CD4-positive, alpha-beta T cell treated with Interleukin-6 at 100 ng/mL for 8 hours (primary cell): ENCODE results near the gene METTL3.
A peak's percentile ranks its signal among the peaks of the same experiment; 100 is the strongest.

ENCODE experiments used
- DNase-seq: peaks from one replicate; pipeline ENCODE4 v3.0.0-alpha.2; 2020; ENCODE audit warnings: mixed read lengths, low spot score

METTL3 gene

GRCh38 chr14:21526672-21527317, 15.7 kb upstream of the METTL3 start:
- no peak for DNase-seq

- DNase-seq, result peak; percentile 68
These were observed 15.0 kb upstream of the METTL3 start, which contains the start of gene SALL2 for GRCh38 chr14:21525962-21526671. Gene SALL2, minus strand, starts transcription at chr14:21526346. Its CDS starts 219 bp downstream, at chr14:21526127.

DNA sequence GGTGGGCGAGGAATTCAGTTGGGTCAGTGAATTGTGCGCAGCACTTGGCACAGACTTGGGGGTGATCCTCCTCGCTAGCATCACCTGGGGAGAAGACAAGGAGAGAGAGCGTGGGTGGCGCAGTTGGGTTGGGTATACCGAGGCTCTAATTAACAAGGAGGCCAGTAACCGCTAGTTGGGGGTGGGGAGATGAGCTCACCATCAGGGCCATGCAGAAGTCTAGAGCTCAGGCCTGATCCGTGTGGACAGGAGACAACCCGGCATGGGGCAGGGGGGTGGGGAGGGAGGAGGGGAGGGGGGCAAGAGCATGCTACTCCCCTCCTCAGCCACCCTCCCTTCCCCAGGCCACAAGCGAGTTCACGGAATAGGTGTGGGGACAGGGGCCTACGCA, 14.4 kb upstream of the METTL3 start:
- DNase-seq, result no peak

DNA sequence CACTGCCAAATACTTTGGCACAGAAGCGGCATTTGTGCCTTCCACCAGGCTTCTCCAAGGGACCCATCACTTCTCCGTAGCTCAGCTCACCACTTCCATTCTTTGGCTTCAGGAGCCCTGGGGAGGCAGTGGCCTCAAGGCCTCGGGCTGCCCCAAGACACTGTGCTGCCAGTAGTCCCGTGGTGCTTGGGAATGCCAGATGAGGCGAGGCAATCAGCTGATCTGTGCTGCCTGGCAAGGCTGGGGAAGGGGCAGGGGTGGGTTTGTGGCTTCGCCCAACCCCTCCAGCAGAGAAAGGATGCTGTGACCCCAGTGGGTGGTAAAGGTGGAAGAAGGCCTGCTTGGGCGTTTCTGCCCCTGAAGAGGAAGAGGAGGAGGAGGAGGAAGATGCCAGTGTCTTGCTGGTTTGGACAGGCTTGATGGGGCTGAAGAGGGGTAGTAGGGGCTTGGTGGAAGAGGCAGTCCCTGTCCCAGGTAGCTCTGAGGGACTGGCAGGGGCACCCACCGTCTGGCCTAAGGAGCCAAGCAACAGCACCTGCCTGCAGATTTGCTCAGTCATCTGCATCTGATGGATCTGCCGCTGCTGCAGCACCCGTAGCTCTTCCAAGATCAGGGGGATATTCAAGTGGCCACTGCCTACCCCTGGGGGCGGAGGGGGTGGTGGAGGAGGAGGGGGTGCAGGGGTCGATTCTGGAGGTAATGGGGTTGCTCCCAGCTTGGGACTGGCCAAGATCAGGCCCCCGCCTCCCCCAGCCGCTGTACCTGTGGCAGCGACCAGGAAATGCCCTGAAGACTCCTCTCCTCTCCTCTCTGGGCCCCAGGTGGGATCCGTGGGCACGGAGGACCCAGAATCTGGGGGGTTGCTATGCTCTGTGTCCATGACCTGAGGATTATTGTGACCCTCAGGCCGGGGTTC, 13.7 kb upstream of the METTL3 start:
- no peak for DNase-seq

- DNase-seq, result no peak
These were observed 12.1 kb upstream of the METTL3 start for GRCh38 chr14:21523203-21523602.

DNA sequence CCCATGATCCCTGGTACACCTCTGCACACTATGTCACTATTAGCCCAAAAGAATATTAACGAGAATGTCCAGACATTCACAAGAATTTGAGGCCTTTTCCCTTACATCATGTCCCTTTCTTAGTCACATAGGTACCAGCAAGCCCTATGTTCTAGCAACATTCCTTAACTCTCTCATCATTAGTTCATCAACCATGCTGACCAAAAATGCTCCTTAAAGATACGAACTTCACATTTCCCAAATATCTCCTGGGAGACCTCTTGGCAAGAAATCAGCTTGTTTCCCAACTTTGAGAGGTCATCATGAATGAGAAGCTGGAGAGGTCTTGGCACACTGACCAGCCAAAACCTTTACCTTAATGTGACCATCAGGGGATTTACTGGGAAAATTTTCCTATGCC, 10.4 kb upstream of the METTL3 start:
- DNase-seq, result no peak

- no peak for DNase-seq
These were observed 9.6 kb upstream of the METTL3 start for GRCh38 chr14:21520767-21521166.

GRCh38 chr14:21518725-21519124, 7.6 kb upstream of the METTL3 start:
- no peak for DNase-seq

GRCh38 chr14:21514341-21514740, 3.2 kb upstream of the METTL3 start:
- no peak for DNase-seq

DNA sequence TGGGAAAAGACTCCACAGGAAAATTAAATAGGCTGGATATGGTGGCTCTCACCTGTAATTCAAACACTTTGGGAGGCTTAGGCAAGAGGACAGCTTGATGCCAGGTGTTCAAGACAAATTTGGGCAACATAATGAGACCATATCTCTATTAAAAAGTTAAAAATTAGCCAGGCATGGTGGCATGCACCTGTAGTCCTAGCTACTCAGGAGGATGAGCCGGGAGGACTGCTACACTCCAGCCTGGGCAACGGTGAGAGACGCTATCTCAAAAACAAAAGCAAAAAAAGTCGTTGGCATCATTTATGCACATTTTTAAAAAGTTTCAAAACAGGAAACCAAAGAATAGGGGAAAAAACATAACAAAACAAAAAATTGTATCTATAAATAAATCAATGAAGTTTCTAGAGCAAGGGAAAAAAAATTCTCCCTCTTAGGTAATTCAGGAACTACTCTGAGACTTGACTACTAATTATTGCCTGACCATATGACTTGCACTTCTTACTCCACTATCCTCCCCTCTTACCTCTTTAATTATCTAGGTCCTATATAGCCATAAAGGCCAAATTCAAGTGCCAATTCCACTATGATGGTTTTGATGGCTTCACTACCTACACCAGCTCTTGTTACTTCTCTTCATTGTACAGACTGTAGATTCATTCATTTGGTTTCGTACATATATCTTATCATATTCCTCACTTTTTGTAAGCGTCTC, 1.6 kb downstream of the METTL3 start:
- no peak for DNase-seq

- no peak for DNase-seq
These were observed 4.6 kb downstream of the METTL3 start for GRCh38 chr14:21506557-21506956.

GRCh38 chr14:21505012-21505553, 6.1 kb downstream of the METTL3 start:
- DNase-seq, result no peak

DNA sequence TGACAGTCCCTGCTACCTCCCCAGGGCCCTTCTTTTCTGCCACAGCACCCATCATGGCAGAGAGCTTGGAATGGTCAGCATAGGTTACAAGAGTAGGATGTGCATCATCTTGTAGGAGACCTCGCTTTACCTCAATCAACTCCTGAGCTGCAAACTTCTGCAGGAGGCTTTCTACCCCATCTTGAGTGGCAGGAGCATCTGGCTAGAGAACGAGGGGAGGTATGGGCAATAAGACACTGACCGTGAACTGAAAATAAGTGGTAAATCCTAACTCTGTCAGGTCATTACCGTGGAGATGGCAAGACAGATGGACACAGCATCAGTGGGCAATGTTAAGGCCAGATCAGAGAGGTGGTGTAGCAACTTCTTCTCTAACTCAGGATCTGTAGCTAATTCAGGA, 7.8 kb downstream of the METTL3 start:
- no peak for DNase-seq

DNA sequence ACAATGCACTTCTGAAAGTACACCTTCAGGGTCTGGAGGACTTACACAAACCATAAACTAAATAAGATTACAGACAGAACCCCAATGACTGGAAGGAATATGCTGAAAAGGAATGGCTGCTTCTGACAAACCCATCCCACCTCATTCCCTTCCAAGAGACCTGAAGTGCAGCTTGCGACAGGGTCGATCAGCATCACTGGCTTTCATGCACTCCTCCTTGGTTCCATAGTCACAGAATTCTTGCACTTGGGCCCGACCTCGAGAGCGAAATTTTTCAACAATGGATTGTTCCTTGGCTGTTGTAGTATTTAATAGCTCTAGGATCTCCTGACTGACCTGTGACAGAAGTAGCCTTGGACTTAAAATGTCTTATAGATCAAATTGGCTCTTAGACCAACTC, 9.6 kb downstream of the METTL3 start:
- no peak for DNase-seq

DNA sequence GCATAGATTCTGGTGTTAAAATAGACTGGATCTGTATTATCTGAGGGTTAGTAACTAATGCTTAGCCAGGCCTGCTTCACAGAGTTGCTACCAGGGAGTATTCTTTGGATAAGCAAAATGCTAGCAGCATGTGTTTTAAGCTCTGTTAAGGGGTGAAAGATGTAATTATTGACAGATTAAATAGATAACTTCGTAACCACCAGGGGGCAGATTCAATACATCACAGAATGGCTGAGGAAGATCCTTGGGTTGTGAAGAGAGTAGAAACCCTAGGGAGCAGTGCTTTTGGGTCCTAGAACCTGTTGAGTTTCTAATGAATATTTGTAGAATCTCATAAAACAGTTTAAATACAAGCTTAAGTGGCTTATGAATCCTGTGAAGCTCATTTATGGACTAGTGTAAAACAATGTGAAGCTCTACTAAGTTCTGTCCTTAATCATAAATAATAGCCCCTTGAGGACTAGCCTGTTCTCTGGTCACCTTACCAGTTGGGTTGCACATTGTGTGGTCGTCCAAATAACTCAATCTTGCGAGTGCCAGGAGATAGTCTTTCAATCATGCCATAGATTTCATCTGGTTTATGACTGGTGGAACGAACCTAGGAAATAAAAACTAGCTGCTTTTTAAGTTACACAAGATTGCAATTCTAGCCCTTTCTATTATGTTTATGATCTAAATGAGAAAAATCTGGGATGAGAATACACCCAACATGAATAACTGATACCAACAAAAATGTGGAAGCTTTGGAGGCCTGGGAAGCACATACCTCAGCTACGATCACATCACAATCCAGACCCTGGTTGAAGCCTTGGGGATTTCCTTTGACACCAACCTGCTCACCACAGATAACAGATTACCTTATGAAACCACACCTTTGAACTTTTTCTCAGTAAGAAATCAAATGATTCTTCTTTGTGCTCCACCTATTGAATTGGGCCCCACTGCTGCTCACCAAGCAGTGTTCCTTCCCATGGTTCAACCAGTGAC, 12.3 kb downstream of the METTL3 start:
- DNase-seq, result peak; percentile 47

DNA sequence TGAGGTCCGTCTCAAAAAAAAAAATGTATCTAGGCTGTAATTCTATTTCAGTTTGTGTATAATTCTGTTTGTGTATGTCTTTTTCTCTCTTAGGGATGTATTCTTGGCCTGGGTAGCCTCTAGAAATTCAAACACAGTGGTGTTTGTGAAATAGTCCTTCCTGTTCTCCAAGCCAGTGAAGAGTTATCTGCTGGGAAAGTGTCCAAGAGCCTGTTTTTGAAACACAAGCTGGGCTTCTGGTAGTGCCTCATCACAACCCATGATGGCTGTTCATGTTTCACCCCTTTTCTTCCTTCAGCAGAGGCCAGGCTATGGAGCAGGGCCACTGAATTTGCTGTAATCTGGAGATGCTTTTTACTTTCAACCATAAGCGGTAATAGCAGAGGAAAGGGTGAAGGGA, 14.7 kb downstream of the METTL3 start:
- DNase-seq, result no peak

- DNase-seq, result no peak
These were observed 16.0 kb downstream of the METTL3 start for GRCh38 chr14:21494902-21495762.

- no peak for DNase-seq
These were observed 24.5 kb downstream of the METTL3 start for GRCh38 chr14:21486640-21487087.

DNA sequence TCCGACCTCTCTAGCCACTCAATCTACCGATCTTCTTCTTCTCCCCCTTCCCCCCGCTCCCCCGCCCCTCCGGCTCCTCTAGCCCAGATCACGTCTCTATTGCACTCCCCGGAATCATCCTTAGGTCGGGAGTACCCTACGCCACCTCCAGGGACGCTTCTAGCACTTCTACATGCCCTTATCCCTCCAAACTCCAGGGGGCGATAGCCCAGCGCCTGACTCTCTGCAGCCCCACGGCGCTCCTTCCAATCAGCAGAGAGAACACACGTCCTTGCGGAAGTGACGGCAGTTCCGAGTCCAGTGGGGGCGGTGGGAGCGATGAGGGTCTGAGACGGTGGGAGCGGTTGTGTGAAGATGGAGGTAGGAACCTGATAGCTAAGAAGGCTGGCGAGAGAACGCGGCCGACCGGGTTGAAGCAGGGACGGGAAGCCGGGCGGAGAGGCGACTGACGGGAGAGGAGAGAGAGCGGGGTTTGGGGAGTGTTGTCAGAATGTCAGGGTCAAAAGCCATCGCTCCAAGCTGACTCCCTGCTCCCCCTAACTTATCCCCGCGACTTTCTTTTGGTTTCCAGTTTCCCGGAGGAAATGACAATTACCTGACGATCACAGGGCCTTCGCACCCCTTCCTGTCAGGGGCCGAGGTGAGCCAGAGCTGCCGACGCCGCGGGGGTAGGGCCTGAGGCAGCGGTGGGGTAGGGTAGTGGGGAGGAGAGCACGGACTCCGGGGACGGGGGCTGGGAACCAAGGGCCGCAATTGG, 34.0 kb downstream of the METTL3 start, which contains the start of the genes RAB2B and TOX4:
Gene RAB2B, minus strand, starts transcription at position 35 of the 757 bp plus-strand sequence. CDS start 87 bp downstream, outside the sequence.
Gene TOX4, plus strand, starts transcription at position 271 of the 757 bp plus-strand sequence. Its CDS starts 84 bp downstream, at position 355.
- DNase-seq, result peak; percentile 97
